ENCODE results near the gene TNFAIP3.

GRCh38 chr6:137853569-137854213 is 13.4 kb upstream of the TNFAIP3 start:
- TF ChIP-seq POLR2A (IDR thresholded peaks at IDR 0.05; ENCODE audit: low read depth, low read length): no peak
- TF ChIP-seq, protein P1, sequence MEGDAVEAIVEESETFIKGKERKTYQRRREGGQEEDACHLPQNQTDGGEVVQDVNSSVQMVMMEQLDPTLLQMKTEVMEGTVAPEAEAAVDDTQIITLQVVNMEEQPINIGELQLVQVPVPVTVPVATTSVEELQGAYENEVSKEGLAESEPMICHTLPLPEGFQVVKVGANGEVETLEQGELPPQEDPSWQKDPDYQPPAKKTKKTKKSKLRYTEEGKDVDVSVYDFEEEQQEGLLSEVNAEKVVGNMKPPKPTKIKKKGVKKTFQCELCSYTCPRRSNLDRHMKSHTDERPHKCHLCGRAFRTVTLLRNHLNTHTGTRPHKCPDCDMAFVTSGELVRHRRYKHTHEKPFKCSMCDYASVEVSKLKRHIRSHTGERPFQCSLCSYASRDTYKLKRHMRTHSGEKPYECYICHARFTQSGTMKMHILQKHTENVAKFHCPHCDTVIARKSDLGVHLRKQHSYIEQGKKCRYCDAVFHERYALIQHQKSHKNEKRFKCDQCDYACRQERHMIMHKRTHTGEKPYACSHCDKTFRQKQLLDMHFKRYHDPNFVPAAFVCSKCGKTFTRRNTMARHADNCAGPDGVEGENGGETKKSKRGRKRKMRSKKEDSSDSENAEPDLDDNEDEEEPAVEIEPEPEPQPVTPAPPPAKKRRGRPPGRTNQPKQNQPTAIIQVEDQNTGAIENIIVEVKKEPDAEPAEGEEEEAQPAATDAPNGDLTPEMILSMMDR (conservative IDR thresholded peaks at IDR 0.05; ENCODE audit: low read depth, low read length): no peak
- no peak for TF ChIP-seq RAD21 (IDR thresholded peaks at IDR 0.05; ENCODE audit: low read length)
- TF ChIP-seq RCOR1 (IDR thresholded peaks at IDR 0.05; ENCODE audit: insufficient replicate concordance, low read length): no peak
- no peak for TF ChIP-seq RFX5 (IDR thresholded peaks at IDR 0.05; ENCODE audit: low read depth, low read length)
- TF ChIP-seq CEBPB (IDR thresholded peaks at IDR 0.05; ENCODE audit: low read depth, low read length): no peak
- TF ChIP-seq MXI1 (IDR thresholded peaks at IDR 0.05; ENCODE audit: borderline replicate concordance, low read depth, low read length): no peak
- TF ChIP-seq, protein P2, sequence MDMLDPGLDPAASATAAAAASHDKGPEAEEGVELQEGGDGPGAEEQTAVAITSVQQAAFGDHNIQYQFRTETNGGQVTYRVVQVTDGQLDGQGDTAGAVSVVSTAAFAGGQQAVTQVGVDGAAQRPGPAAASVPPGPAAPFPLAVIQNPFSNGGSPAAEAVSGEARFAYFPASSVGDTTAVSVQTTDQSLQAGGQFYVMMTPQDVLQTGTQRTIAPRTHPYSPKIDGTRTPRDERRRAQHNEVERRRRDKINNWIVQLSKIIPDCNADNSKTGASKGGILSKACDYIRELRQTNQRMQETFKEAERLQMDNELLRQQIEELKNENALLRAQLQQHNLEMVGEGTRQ (IDR thresholded peaks at IDR 0.05; ENCODE audit: low read depth, low read length): no peak
- TF ChIP-seq SMC3 (IDR thresholded peaks at IDR 0.05; ENCODE audit: low read depth, low read length): no peak
- TF ChIP-seq FOS (IDR thresholded peaks at IDR 0.05; ENCODE audit: low read depth, low read length): peak; percentile 60
- TF ChIP-seq, protein P3, sequence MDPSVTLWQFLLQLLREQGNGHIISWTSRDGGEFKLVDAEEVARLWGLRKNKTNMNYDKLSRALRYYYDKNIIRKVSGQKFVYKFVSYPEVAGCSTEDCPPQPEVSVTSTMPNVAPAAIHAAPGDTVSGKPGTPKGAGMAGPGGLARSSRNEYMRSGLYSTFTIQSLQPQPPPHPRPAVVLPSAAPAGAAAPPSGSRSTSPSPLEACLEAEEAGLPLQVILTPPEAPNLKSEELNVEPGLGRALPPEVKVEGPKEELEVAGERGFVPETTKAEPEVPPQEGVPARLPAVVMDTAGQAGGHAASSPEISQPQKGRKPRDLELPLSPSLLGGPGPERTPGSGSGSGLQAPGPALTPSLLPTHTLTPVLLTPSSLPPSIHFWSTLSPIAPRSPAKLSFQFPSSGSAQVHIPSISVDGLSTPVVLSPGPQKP (IDR thresholded peaks at IDR 0.05; ENCODE audit: borderline replicate concordance, low read depth, low read length): no peak
